ENCODE measurements around the gene CDC42EP4.

Gene CDC42EP4

GRCh38 chr17:73278465-73279453, 33.0 kb downstream of the CDC42EP4 start:
- H3K4me3 ChIP-seq (ENCODE audit: low read length), result no peak overlapping the region
- H3K27ac ChIP-seq (ENCODE audit: low read depth, low read length), result no peak overlapping the region
- no peaks in the 10 kb centered on the region for H3K4me1 ChIP-seq (ENCODE audit: control insufficient read depth, low read length)
- peaks cover 3% of the 10 kb centered on the region; the same call in 1 of the 2 replicates for H4K20me1 ChIP-seq (ENCODE audit: control insufficient read depth, insufficient read depth, low read depth, low read length)
- TF ChIP-seq, protein P1, sequence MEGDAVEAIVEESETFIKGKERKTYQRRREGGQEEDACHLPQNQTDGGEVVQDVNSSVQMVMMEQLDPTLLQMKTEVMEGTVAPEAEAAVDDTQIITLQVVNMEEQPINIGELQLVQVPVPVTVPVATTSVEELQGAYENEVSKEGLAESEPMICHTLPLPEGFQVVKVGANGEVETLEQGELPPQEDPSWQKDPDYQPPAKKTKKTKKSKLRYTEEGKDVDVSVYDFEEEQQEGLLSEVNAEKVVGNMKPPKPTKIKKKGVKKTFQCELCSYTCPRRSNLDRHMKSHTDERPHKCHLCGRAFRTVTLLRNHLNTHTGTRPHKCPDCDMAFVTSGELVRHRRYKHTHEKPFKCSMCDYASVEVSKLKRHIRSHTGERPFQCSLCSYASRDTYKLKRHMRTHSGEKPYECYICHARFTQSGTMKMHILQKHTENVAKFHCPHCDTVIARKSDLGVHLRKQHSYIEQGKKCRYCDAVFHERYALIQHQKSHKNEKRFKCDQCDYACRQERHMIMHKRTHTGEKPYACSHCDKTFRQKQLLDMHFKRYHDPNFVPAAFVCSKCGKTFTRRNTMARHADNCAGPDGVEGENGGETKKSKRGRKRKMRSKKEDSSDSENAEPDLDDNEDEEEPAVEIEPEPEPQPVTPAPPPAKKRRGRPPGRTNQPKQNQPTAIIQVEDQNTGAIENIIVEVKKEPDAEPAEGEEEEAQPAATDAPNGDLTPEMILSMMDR (IDR thresholded peaks at IDR 0.05; ENCODE audit: low read depth, low read length, poor library complexity, severe bottlenecking), result no peak
- TF ChIP-seq EZH2phosphoT487 (IDR thresholded peaks at IDR 0.05; ENCODE audit: borderline replicate concordance, low read length), result no peak
- H3K9me2 ChIP-seq (replicated peaks; ENCODE audit: control insufficient read depth, low read length), result no peaks in the 10 kb centered on the region
- H3F3A ChIP-seq (ENCODE audit: control insufficient read depth, insufficient read depth), result no peaks in the 10 kb centered on the region
- H3K9me3 ChIP-seq (ENCODE audit: control insufficient read depth, insufficient read depth, low read length), result no peaks in the 10 kb centered on the region
- no peaks in the 10 kb centered on the region for H3K36me3 ChIP-seq (ENCODE audit: control insufficient read depth, low read length)
- H3K4me2 ChIP-seq (ENCODE audit: low read length), result no peak overlapping the region
- no peaks in the 10 kb centered on the region for H3K27me3 ChIP-seq (ENCODE audit: control insufficient read depth, low read length)
- no peaks in the 10 kb centered on the region for H3K79me2 ChIP-seq (ENCODE audit: control insufficient read depth, low read length)

GRCh38 chr17:73278049-73278464, 33.7 kb downstream of the CDC42EP4 start:
- no peaks in the 10 kb centered on the region for H3K27me3 ChIP-seq (ENCODE audit: control insufficient read depth, low read length)
- no peaks in the 10 kb centered on the region for H3K79me2 ChIP-seq (ENCODE audit: control insufficient read depth, low read length)
- H3K9me3 ChIP-seq (ENCODE audit: control insufficient read depth, insufficient read depth, low read length), result no peaks in the 10 kb centered on the region
- no peak overlapping the region for H3K4me3 ChIP-seq (ENCODE audit: low read length)
- no peak overlapping the region for H3K27ac ChIP-seq (ENCODE audit: low read depth, low read length)
- H3K36me3 ChIP-seq (ENCODE audit: control insufficient read depth, low read length), result no peaks in the 10 kb centered on the region
- no peaks in the 10 kb centered on the region for H3K4me1 ChIP-seq (ENCODE audit: control insufficient read depth, low read length)
- no peaks in the 10 kb centered on the region for H3K9me2 ChIP-seq (replicated peaks; ENCODE audit: control insufficient read depth, low read length)
- peaks cover 3% of the 10 kb centered on the region; the same call in 1 of the 2 replicates for H4K20me1 ChIP-seq (ENCODE audit: control insufficient read depth, insufficient read depth, low read depth, low read length)
- no peak overlapping the region for H3K4me2 ChIP-seq (ENCODE audit: low read length)
- TF ChIP-seq EZH2phosphoT487 (IDR thresholded peaks at IDR 0.05; ENCODE audit: borderline replicate concordance, low read length), result no peak
- TF ChIP-seq, protein P1 (IDR thresholded peaks at IDR 0.05; ENCODE audit: low read depth, low read length, poor library complexity, severe bottlenecking), result no peak
- H3F3A ChIP-seq (ENCODE audit: control insufficient read depth, insufficient read depth), result no peaks in the 10 kb centered on the region

GRCh38 chr17:73274490-73274889, 37.3 kb downstream of the CDC42EP4 start:
- Histone ChIP-seq H3K27me3 (ENCODE audit: control insufficient read depth, low read length) (no peaks in the 10 kb centered on the region), H3K27ac (ENCODE audit: low read depth, low read length) (no peak overlapping the region), H3K4me1 (ENCODE audit: control insufficient read depth, low read length) (peaks cover 9% of the 10 kb centered on the region), H3K4me2 (ENCODE audit: low read length) (no peak overlapping the region), H3K9me3 (ENCODE audit: control insufficient read depth, insufficient read depth, low read length) (no peaks in the 10 kb centered on the region), H3F3A (ENCODE audit: control insufficient read depth, insufficient read depth) (no peaks in the 10 kb centered on the region), H3K4me3 (ENCODE audit: low read length) (no peak overlapping the region), H3K79me2 (ENCODE audit: control insufficient read depth, low read length) (no peaks in the 10 kb centered on the region), H3K36me3 (ENCODE audit: control insufficient read depth, low read length) (no peaks in the 10 kb centered on the region), H4K20me1 (ENCODE audit: control insufficient read depth, insufficient read depth, low read depth, low read length) (peaks cover 3% of the 10 kb centered on the region; the same call in 1 of the 2 replicates), H3K9me2 (replicated peaks; ENCODE audit: control insufficient read depth, low read length) (no peaks in the 10 kb centered on the region)
- TF ChIP-seq EZH2phosphoT487 (IDR thresholded peaks at IDR 0.05; ENCODE audit: borderline replicate concordance, low read length), result no peak
- TF ChIP-seq, protein P1 (IDR thresholded peaks at IDR 0.05; ENCODE audit: low read depth, low read length, poor library complexity, severe bottlenecking), result no peak

All from DOHH2 (cell line).